HepG2 (cell line): ENCODE results near the gene MYH9. TPM values are rescaled to one million over a fixed set of nuclear protein-coding genes. Genes with fewer than 3 reads are reported as not detected.
"Not testable (repeated sequence)": the region's sequence is repeated elsewhere in the genome, so short reads cannot be mapped to it uniquely, and the experiment has no call there.

Source experiments
- DRAP1 ChIP-seq: IDR thresholded peaks from 2 replicates; pipeline ENCODE4 v1.6.1; 2016; ENCODE audit warnings: missing genetic modification reagents, missing compliant biosample characterization
- FOXK1 ChIP-seq: sonication (generic); formaldehyde crosslinking; IDR thresholded peaks from 2 replicates; pipeline ENCODE4 v1.4.0; 2020; ENCODE audit warnings: low read depth, missing genetic modification reagents, borderline replicate concordance
- FOXO1 ChIP-seq: sonication (generic); formaldehyde crosslinking; IDR thresholded peaks from 2 replicates; pipeline ENCODE4 v1.4.0; 2020; ENCODE audit warnings: missing genetic modification reagents
- GATA4 ChIP-seq: sonication (generic); IDR thresholded peaks from 2 replicates; pipeline ENCODE4 v1.6.1; 2016; ENCODE audit warnings: antibody characterized with exemption, low read depth, borderline replicate concordance
- HNF1B ChIP-seq: sonication (generic); formaldehyde crosslinking; IDR thresholded peaks from 2 replicates; pipeline ENCODE4 v1.5.1; 2020; ENCODE audit warnings: mild to moderate bottlenecking, moderate library complexity, missing genetic modification reagents
- HOXA3 ChIP-seq: sonication (generic); formaldehyde crosslinking; IDR thresholded peaks from 2 replicates; pipeline ENCODE4 v1.5.0; 2020; ENCODE audit warnings: missing genetic modification reagents
- KDM6A ChIP-seq: IDR thresholded peaks from 2 replicates; pipeline ENCODE4 v1.6.1; 2016; ENCODE audit warnings: low read depth
- KMT2B ChIP-seq: IDR thresholded peaks from 2 replicates; pipeline ENCODE4 v1.6.1; 2016; ENCODE audit warnings: missing genetic modification reagents, missing compliant biosample characterization
- LCORL ChIP-seq, 2 experiments: fragments of 450-650 bp in 1 of 2; sonication (generic) in 1 of 2; formaldehyde crosslinking in 1 of 2; IDR thresholded peaks; 2 replicates each; pipeline versions ENCODE4 v1.5.0 to v1.6.1; 2017 to 2020; ENCODE audit warnings: antibody characterized with exemption in 1 of 2, missing genetic modification reagents in 1 of 2
- NCOA1 ChIP-seq: sonication (generic); formaldehyde crosslinking; IDR thresholded peaks from 2 replicates; pipeline ENCODE4 v1.9.0; 2021; ENCODE audit warnings: missing genetic modification reagents
- NFIC ChIP-seq: IDR thresholded peaks from 2 replicates; pipeline ENCODE4 v1.6.1; 2012; ENCODE audit warnings: mild to moderate bottlenecking, low read length, inconsistent platforms
- RFXAP ChIP-seq: sonication (generic); formaldehyde crosslinking; IDR thresholded peaks from 2 replicates; pipeline ENCODE4 v1.4.0; 2020; ENCODE audit warnings: missing genetic modification reagents, borderline replicate concordance
- RXRB ChIP-seq: IDR thresholded peaks from 2 replicates; pipeline ENCODE4 v1.6.1; 2016; ENCODE audit warnings: borderline replicate concordance, missing genetic modification reagents, missing compliant biosample characterization
- SALL1 ChIP-seq: sonication (generic); formaldehyde crosslinking; IDR thresholded peaks from 2 replicates; pipeline ENCODE4 v1.8.0; 2022; ENCODE audit warnings: mild to moderate bottlenecking, missing genetic modification reagents
- ZGPAT ChIP-seq: IDR thresholded peaks from 2 replicates; pipeline ENCODE4 v1.6.1; 2016; ENCODE audit warnings: mild to moderate bottlenecking
- ZMYM4 ChIP-seq: sonication (generic); formaldehyde crosslinking; IDR thresholded peaks from 2 replicates; pipeline ENCODE4 v1.8.1; 2023; ENCODE audit warnings: mild to moderate bottlenecking, missing genetic modification reagents
- ZNF432 ChIP-seq: sonication (generic); formaldehyde crosslinking; IDR thresholded peaks from 2 replicates; pipeline ENCODE4 v1.5.0; 2020; ENCODE audit warnings: missing genetic modification reagents, mild to moderate bottlenecking, borderline replicate concordance
- ZNF646 ChIP-seq: sonication (generic); formaldehyde crosslinking; IDR thresholded peaks from 2 replicates; pipeline ENCODE4 v1.9.0; 2021; ENCODE audit warnings: mild to moderate bottlenecking, missing genetic modification reagents
- ZNF768 ChIP-seq: sonication (generic); formaldehyde crosslinking; IDR thresholded peaks from 2 replicates; pipeline ENCODE4 v1.4.0; 2020; ENCODE audit warnings: missing genetic modification reagents
- ZSCAN22 ChIP-seq: sonication (generic); formaldehyde crosslinking; IDR thresholded peaks from 2 replicates; pipeline ENCODE4 v1.4.0; 2020; ENCODE audit warnings: mild to moderate bottlenecking, missing genetic modification reagents
- polyA plus RNA-seq, 8 experiments: library from polyadenylated mRNA; depleted of rRNA in 3 of 8; stranded (reverse) in 7 of 8; unstranded in 1 of 8; fragments of >200 nt; fragmentation: Illumina TruSeq in 4 of 8; extraction: Trizol in 4 of 8; gene quantifications; 2 replicates each; pipeline versions ENCODE4 v1.2.1 to v1.2.3, GENCODE V29; 2011 to 2016; ENCODE audit warnings: low read depth in 4 of 8, missing spikeins in 1 of 8, mixed read lengths in 1 of 8; ENCODE audit not compliant: insufficient read depth in 1 of 8
- total RNA-seq, 5 experiments: library from RNA; depleted of rRNA; stranded (reverse); fragments of >200 nt; fragmentation: Illumina TruSeq; extraction: Trizol; gene quantifications; 2 replicates each; pipeline ENCODE4 v1.2.3, GENCODE V29; 2016; ENCODE audit warnings: low read depth in 1 of 5

The MYH9 gene
- total and polyA plus RNA-seq, 2 of the 13 experiments (the other 11 are each of a cell fraction or from before 2014, with no cell fraction given) = 50.7 to 98.5 TPM

GRCh38 chr22:36250292-36250960, 137.3 kb downstream of the MYH9 start (continued):
- TF ChIP-seq LCORL (IDR thresholded peaks at IDR 0.05) = not testable (repeated sequence)
- TF ChIP-seq LCORL (CRISPR knock-in tag; IDR thresholded peaks at IDR 0.05) = peak; percentile 88
- TF ChIP-seq NFIC = peak; percentile 42; the same call in 1 of the 2 replicates
- TF ChIP-seq FOXK1 = peak; percentile 44; the same call in 1 of the 2 replicates
- peak; percentile 100 for TF ChIP-seq ZNF432 (CRISPR knock-in tag)
- peak; percentile 94 for TF ChIP-seq SALL1
- 0 out of 2 replicates have a peak, but pooled peaks have one; percentile 21 for TF ChIP-seq ZMYM4 (CRISPR knock-in tag)
- TF ChIP-seq GATA4 = peak; percentile 32; the same call in 1 of the 2 replicates
- peak; percentile 89 for TF ChIP-seq DRAP1 (CRISPR knock-in tag)
- TF ChIP-seq KMT2B (CRISPR knock-in tag) = 0 out of 2 replicates have a peak, but pooled peaks have one; percentile 26
- TF ChIP-seq KDM6A (CRISPR knock-in tag) = peak; percentile 44; the same call in 1 of the 2 replicates
- TF ChIP-seq ZSCAN22 (CRISPR knock-in tag) = 0 out of 2 replicates have a peak, but pooled peaks have one; percentile 29
- TF ChIP-seq NCOA1 (CRISPR knock-in tag) = 0 out of 2 replicates have a peak, but pooled peaks have one; percentile 32
- peak; percentile 82 for TF ChIP-seq RXRB
- peak; percentile 52 for TF ChIP-seq RFXAP
- peak; percentile 63; the same call in 1 of the 2 replicates for TF ChIP-seq HOXA3 (CRISPR knock-in tag)
- peak; percentile 97 for TF ChIP-seq HNF1B (CRISPR knock-in tag)
- TF ChIP-seq ZNF768 (CRISPR knock-in tag) = peak; percentile 24; the same call in 1 of the 2 replicates
- TF ChIP-seq ZGPAT (CRISPR knock-in tag) = peak; percentile 64; the same call in 1 of the 2 replicates
- peak; percentile 27; the same call in 1 of the 2 replicates for TF ChIP-seq FOXO1 (CRISPR knock-in tag)
- TF ChIP-seq ZNF646 (CRISPR knock-in tag) = peak; percentile 44; the same call in 1 of the 2 replicates
